ENCODE data around the gene PJA1.

The PJA1 gene

DNA sequence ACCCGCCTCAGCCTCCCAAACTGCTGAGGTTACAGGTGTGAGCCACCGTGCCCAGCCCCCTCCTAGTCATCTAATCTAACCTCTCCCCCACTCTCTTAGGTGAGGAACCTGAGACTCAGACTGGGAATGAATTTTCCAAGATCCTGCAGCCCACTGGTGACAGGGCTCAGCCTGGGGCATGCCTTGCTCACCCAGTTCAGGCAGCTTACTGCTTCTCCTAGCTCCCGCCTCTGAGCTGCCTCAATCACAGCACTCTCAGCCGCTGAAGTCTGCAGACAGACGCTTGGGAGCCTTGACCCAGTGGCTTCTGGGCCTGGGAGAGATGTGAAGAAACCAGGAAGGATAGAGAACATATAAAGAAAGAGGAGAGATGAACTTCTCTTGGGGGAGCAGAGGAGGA lies 24.4 kb downstream of the PJA1 start:
- DNase-seq, result no peak

- no peak for DNase-seq
Measured at GRCh38 chrX:69139516-69139915, 25.7 kb downstream of the PJA1 start.

DNA sequence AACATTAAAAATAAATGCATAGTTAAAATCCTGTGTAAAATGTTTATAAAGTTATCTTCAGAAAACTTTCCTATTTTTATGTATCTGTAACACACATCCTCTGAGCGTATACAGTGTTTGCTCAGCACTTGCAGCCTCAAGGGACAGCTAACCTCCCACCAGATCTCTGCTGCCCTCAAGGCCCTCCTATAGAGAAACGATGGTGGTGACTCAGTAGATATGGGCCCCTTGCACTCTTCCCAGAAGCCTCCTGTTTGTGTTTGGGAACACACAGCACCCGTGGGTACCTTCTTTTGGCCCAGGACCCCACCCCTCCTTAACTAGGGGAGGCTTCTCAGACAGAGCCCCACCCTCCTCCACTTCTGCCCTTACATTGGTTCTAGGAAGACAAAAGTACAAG lies 26.7 kb downstream of the PJA1 start:
- DNase-seq, result no peak

DNA sequence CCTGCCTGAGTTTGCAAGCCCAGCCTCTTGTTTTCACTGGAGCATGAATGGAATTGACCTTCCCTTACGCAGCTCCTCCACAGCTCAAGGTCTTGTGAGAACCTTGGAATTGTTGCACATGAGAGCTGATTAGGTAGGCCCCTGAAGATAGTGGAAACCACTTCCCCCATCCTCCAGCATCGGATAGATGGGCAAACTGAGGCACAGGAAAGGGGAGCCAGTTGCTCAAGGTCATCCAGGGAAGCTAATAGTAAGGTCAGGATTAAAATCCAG lies 27.2 kb downstream of the PJA1 start:
- DNase-seq, result no peak

DNA sequence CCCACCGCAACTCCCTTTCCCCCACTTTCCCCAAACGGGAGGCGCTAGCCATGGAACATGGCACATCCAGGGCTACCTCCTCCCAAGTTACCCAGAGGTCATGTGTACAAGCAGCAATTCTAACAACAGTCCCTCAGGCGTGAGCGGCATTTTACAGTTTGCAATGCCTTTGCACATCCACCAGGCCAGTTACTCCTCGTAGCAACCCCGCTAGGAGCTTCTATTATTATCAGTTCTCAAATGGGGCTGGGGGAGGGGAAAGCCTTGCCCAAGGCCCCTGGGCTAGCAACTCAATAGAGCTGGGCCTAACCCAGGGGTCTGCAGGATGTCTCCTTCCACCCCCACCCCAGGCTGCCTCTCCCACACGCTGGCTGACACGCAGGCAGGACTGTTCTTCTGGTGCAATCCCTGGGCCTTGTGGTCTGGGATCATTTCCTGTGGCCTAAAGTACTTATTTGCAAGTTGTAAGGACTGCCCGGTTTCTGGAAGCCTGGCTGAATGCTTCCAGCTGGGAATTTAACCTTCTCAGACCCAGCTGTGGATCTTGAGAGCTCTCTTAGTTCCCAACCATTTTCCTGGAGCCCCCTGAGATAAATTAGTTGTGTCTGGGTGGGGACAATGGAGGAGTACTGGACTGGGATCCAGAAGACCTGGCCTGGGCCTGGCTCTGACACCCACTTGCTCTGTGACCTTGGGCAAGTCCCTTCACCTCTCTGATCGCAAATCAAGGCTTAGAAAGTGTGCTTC lies 27.7 kb downstream of the PJA1 start:
- DNase-seq, result no peak

DNA sequence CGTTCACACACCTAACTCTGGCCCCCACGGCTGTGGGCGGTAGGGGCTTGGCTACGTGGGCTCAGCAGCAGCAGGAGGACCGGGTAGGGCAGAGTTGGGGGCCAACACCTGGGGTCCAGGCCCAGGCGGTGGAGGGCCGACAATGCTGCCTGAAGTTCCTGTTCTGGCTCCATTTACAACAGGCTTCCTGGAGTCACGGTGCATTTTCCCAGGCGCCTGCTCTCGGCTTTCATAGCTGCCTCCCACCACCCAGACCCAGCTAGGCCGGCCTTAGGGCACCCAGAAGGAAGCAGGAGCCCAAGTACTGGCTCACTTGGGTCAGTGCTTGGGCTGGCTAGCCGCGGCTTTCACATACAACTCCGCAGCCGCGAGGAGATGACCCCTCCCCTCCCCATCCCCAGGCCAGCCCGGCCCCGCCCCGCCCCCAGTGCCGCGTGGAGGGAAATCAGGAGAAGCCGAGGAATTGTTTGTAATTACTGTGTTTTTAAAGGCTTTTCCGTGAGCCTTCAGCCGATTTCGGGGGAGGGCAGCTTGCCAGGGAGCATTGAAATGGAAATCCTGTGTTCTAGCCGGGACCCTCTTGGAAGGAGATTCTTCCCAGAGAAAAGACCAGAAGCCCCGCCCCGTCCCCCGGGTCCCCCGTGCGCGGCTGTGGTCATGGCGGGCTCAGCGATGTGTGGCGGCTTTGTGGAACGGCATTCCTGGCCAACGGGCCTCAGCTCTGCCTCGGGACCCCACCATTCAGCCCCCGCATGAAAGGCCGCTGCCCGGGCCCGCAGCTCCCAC lies 28.5 kb downstream of the PJA1 start:
- DNase-seq, result no peak

DNA sequence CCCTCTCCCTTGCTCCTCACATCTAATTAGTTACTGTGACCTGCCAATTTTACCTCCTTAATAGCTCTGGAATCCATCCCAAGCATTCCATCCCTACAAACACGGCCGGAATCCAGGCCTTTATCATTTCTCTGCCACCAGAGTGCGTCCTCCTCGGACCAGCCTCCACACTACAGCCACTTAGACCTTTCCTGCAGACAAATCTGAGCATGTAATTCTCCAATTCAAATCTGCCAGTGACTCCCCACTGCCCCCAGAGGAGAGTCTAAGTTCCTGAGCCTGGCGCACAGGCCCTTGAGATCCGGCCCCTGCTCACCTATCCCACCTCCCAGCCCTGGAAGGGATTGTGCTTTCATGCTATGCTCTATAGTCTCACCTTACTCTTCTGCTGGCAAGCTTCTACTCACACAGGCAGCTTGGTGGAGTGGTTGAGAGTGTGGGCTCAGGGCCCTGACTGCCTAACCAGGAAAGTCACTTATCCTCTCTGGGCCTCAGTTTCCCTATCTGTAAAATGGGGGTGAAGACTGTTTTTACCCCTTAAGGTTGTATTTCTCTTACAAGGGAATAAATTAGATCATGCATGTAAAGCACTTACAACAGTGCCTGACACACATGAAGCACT lies 31.2 kb downstream of the PJA1 start:
- peak in 1 of 2 experiments; percentile 29 for DNase-seq

DNA sequence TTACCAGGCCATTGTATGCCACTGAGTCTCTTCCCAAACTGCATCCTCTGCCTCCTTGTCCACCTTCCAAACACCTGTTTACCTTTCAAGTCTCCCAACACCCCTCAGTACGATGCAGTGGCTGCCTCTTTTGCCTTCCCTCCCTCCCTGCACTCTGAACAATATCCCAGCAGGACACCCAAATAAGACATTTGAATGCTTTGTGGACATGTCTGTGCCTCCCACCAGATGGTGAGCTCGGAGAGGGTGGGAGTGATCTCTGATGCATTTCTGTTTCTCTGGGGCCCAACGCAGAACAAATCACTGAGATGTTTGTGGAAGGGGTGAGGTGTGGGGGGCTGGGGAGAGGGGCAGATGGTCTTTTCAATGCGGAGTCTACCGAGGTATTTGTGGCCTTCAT lies 33.4 kb downstream of the PJA1 start:
- no peak for DNase-seq

DNA sequence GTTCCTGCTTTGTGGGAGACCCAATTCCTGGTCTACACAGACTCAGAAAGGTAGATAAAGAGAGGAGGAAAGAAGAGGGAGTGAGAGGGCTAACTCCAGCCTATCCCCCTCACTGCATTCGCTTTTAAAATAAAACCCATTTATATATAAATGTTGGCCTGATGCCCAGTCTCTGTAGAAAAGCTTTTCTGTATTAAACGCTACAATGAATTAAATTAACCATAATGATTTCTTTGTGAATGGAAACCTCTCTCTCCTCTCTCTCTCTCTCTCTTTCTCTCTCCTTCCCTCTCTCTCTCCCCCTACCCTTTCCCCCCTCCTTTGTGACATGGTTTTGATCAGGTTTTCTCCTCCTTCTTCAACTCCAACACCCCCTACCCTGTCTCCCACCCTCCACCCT lies 34.8 kb downstream of the PJA1 start:
- no peak for DNase-seq

GRCh38 chrX:69128588-69128987 lies 36.7 kb downstream of the PJA1 start:
- DNase-seq, result no peak

- DNase-seq, result no peak
Measured at GRCh38 chrX:69127466-69127865, 37.8 kb downstream of the PJA1 start.

GRCh38 chrX:69126642-69127041 lies 38.6 kb downstream of the PJA1 start:
- no peak for DNase-seq

DNA sequence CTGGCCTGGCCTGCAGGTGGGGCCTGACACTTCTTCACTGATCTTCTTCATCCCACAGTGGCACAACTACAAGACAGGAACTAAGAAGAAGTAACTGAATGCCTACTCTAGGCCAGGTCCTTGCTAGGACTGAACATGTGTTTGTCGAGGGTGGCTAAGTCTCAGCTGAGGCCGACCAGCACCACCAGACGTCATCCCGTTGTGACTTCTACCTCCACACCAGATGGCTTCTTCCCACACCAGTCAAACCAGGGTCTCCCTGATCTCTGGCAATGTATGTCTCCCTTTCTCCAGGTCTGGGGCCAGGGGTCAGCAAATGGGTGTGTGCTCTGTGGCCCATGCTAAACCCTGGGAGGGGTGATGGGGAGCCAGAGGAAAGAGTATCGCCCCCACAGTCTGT lies 40.2 kb downstream of the PJA1 start:
- no peak for DNase-seq

- no peak for DNase-seq
Measured at GRCh38 chrX:69124108-69124507, 41.1 kb downstream of the PJA1 start.

DNA sequence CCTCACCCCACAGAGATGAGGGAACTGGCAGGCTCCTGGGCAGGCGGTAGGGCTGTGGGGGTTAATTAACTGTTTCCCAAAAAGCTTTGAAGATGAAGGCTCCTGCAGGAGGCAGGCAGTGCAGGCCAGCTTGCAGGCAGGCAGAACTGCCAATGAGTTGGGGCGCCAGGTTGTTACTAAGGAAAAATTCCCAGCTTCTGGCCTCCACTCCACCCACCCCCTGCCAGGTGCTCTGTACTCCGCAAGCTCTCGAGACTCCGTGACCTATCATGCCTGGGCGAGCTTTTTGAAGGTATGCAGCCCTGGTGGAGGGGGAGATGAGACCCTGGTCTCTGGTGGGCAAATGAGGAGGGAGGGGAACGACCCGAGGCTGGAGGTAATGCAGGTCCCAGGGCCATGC lies 41.8 kb downstream of the PJA1 start:
- no peak for DNase-seq

GRCh38 chrX:69121321-69122000 lies 43.8 kb downstream of the PJA1 start:
- no peak for DNase-seq

DNA sequence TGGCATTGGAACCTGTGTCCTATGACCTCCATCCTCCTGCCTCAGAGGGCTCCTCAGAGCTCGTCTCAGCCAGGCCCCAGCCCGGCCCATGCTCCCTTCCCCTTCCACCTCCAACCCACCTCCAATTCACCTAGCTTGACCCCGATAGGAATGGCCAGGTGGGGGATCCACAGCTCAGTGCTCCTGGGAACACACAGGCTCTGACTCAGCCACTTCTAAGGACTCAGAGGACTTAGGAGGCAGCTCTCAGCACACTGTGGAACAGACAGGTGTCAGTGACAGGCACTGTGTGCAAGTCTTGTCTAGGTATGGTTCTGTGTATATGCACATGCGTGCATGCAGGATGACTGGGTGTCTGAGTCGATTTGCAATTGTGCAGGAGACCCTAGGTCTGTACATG lies 44.8 kb downstream of the PJA1 start:
- no peak for DNase-seq

- no peak for DNase-seq
Measured at GRCh38 chrX:69119122-69119521, 46.1 kb downstream of the PJA1 start.

DNA sequence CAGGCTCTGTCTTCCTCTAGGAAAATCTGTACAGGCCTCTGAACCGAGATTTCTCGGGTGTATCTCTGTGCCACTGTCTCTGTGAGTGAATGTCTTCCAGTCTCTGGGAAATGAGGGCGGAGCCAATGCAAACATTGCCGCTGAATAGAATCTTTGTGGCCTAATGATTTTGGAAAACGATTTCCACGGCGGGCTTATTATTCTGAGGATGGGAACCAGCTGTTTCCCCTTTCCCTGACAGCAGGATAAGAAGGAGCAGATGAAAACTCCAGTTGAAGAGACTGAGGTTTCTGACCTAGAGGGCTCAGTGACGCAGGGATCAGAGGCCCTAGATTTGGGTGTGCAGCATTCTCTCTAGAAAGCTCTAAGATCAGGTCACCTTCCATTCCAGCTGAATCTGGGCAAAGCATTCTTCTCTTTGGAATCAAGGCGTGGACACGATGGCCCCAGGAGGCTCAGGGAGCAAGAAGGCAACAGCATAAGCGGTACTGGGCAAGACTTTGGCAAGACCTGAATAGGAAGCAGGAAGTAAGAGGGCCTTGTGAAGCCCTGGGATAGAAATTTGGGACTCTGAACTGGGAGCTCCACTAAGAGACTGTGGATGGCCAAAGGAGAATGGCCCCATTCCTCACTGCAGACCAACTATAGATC lies 47.3 kb downstream of the PJA1 start:
- no peak for DNase-seq

DNA sequence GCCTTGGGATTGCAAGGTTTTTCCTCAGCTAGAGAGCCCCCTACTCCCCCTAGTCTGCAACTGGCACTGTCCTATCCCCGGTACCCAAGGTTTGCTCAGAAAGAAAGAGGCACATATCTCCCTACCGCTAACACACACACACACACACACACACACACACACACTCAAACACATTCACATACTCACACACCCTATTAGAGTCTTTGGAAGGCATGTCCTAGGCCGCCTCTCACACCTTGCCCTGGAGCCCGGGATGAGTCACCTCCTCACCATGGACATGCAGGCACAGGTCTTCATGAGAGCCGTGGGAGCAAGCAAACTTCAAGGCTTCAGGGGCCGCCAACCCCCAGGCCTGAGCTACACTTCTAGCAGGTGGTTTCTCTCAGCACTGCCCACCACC lies 49.2 kb downstream of the PJA1 start:
- DNase-seq, result no peak

GRCh38 chrX:69113723-69114122 lies 51.5 kb downstream of the PJA1 start:
- DNase-seq, result peak in 1 of 2 experiments; percentile 24
